HEK293 (cell line): ENCODE measurements around the gene GALK1.
"Not testable (repeated sequence)": the region's sequence is repeated elsewhere in the genome, so short reads cannot be mapped to it uniquely, and the experiment has no call there.

ENCODE experiments used
- CTCF ChIA-PET: fragments of 350-600 bp; formaldehyde crosslinking; extraction: SDS; loops from one replicate; lab custom pipeline; 2021; ENCODE audit warnings: antibody characterized with exemption; lab: Yijun Ruan, JAX
- POLR2A ChIA-PET: fragments of 300-600 bp; formaldehyde crosslinking; extraction: SDS; loops from one replicate; lab custom pipeline; 2020; ENCODE audit warnings: antibody characterized with exemption, inconsistent platforms; lab: Yijun Ruan, JAX
- H3K27ac ChIP-seq: fragments of 200-500 bp; sonication (Bioruptor generic); 2 replicates; pipeline ENCODE4 v1.5.1; 2014; ENCODE audit warnings: low read depth, low read length, control low read depth, inconsistent platforms; ENCODE audit errors: extremely low read depth
- H3K36me3 ChIP-seq, 2 experiments: fragments of 200-500 bp in 1 of 2; sonication (Bioruptor generic) in 1 of 2; 1 replicate in 1 of 2; 2 replicates in 1 of 2; pipeline ENCODE4 v1.5.1; 2014 to 2017; ENCODE audit warnings: inconsistent platforms in 2 of 2, low read length in 2 of 2; ENCODE audit not compliant: control insufficient read depth in 2 of 2, insufficient read depth in 1 of 2
- H3K4me1 ChIP-seq: fragments of 200-500 bp; sonication (Bioruptor generic); 2 replicates; pipeline ENCODE4 v1.5.1; 2014; ENCODE audit warnings: mild to moderate bottlenecking, low read length, inconsistent platforms; ENCODE audit not compliant: control insufficient read depth, insufficient read depth
- H3K4me3 ChIP-seq: 2 replicates; pipeline ENCODE4 v1.5.1; 2011; ENCODE audit warnings: low read depth, mild to moderate bottlenecking, control low read depth, low read length, moderate library complexity
- H3K9me3 ChIP-seq: fragments of 200-500 bp; sonication (Bioruptor generic); 2 replicates; pipeline ENCODE4 v1.5.1; 2014; ENCODE audit warnings: low read depth, low read length, inconsistent platforms; ENCODE audit not compliant: control insufficient read depth, insufficient read depth
- ZBTB17 ChIP-seq: fragments of 450-650 bp; formaldehyde crosslinking; IDR thresholded peaks from 2 replicates; pipeline ENCODE4 v1.5.1; 2016; ENCODE audit warnings: missing biosample characterization, missing genetic modification characterization
- ZNF391 ChIP-seq: fragments of 450-650 bp; formaldehyde crosslinking; IDR thresholded peaks from 2 replicates; pipeline ENCODE4 v1.5.1; 2016; ENCODE audit warnings: low read depth, missing biosample characterization, missing genetic modification characterization, borderline replicate concordance
- ZNF610 ChIP-seq: fragments of 450-650 bp; formaldehyde crosslinking; IDR thresholded peaks from 2 replicates; pipeline ENCODE4 v1.5.1; 2016; ENCODE audit warnings: missing biosample characterization, missing genetic modification characterization, borderline replicate concordance
- TF ChIP-seq, protein P1 (sequence below): fragments of 450-650 bp; IDR thresholded peaks from 2 replicates; pipeline ENCODE4 v1.5.1; 2018; ENCODE audit warnings: missing biosample characterization, missing genetic modification characterization
- TF ChIP-seq, protein P2 (sequence below): fragments of 450-650 bp; formaldehyde crosslinking; IDR thresholded peaks from 2 replicates; pipeline ENCODE4 v1.5.1; 2016; ENCODE audit warnings: missing biosample characterization, missing genetic modification characterization, borderline replicate concordance
- TF ChIP-seq, protein P3 (sequence below): fragments of 450-650 bp; formaldehyde crosslinking; IDR thresholded peaks from 2 replicates; pipeline ENCODE4 v1.5.1; 2017; ENCODE audit warnings: missing biosample characterization, missing genetic modification characterization

Gene GALK1

DNA sequence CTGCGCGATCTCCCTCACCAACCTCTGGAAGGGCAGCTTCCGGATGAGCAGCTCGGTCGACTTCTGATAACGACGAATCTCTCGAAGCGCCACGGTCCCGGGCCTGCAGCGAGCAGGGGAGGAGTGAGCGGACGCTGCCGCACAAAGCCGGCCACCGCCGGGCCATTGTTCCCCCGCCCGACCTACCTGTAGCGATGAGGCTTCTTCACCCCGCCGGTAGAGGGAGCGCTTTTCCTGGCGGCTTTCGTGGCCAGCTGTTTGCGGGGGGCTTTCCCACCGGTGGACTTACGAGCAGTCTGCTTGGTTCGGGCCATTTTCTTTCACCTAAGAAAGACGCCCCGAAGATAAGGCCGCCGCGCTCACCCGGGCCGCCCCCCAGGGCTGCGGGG is 13.9 kb upstream of the GALK1 start (continued):
- TF ChIP-seq, protein P1, sequence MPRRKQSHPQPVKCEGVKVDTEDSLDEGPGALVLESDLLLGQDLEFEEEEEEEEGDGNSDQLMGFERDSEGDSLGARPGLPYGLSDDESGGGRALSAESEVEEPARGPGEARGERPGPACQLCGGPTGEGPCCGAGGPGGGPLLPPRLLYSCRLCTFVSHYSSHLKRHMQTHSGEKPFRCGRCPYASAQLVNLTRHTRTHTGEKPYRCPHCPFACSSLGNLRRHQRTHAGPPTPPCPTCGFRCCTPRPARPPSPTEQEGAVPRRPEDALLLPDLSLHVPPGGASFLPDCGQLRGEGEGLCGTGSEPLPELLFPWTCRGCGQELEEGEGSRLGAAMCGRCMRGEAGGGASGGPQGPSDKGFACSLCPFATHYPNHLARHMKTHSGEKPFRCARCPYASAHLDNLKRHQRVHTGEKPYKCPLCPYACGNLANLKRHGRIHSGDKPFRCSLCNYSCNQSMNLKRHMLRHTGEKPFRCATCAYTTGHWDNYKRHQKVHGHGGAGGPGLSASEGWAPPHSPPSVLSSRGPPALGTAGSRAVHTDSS (tag by site-specific recombination) = 0 out of 2 replicates have a peak, but pooled peaks have one; percentile 29
- TF ChIP-seq ZNF391 (tag by site-specific recombination) = no peak
- TF ChIP-seq, protein P2, sequence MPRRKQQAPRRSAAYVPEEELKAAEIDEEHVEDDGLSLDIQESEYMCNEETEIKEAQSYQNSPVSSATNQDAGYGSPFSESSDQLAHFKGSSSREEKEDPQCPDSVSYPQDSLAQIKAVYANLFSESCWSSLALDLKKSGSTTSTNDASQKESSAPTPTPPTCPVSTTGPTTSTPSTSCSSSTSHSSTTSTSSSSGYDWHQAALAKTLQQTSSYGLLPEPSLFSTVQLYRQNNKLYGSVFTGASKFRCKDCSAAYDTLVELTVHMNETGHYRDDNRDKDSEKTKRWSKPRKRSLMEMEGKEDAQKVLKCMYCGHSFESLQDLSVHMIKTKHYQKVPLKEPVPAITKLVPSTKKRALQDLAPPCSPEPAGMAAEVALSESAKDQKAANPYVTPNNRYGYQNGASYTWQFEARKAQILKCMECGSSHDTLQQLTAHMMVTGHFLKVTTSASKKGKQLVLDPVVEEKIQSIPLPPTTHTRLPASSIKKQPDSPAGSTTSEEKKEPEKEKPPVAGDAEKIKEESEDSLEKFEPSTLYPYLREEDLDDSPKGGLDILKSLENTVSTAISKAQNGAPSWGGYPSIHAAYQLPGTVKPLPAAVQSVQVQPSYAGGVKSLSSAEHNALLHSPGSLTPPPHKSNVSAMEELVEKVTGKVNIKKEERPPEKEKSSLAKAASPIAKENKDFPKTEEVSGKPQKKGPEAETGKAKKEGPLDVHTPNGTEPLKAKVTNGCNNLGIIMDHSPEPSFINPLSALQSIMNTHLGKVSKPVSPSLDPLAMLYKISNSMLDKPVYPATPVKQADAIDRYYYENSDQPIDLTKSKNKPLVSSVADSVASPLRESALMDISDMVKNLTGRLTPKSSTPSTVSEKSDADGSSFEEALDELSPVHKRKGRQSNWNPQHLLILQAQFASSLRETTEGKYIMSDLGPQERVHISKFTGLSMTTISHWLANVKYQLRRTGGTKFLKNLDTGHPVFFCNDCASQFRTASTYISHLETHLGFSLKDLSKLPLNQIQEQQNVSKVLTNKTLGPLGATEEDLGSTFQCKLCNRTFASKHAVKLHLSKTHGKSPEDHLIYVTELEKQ (tag by site-specific recombination) = no peak

DNA sequence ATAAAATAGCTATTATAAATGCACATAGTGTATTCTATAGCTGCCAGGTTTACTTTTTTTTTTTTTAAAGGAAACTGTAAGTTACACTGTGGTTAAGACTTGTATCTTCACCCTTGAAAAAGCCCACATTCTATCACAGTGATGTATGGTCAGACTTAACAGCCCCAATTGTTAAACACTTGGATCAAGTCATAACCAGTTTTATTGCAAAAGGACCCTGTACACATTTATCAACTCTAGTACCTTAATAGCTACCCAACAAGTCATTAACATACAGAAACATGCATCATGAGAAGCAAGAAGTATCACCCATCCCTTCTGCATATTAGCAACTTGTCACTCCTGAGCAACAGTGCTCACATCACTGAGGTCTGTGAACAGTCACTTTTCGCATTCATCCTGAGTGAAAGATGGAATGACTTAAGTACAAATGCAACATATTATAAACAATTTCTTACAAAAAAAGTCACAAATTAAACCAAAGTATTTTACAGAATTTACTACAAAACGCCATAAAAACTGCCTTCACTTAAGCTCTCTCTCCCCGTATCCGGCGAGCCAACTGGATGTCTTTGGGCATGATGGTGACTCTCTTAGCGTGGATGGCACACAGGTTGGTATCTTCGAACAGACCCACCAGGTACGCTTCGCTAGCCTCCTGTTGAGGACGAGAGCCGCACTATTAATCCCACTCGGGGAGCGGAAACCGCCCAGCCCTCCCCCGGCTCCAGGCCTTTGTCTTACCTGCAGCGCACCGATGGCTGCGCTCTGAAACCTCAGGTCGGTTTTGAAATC is 13.3 kb upstream of the GALK1 start:
- Histone ChIP-seq H3K4me1 (peaks cover 13% of the 10 kb centered on the region; the same call in 1 of the 2 replicates), H3K27ac (peak overlapping the region; percentile 94; the same call in 1 of the 2 replicates), H3K4me3 (peak overlapping the region; percentile 72), H3K36me3 (peaks cover 0 to 49% of the 10 kb centered on the region in 2 experiments; a peak in 2 of 3 replicates)
- H3K9me3 ChIP-seq = not testable (repeated sequence)
- ChIA-PET POLR2A (interaction anchor here (0.6 to 8.1 kb wide), 11 partner anchors 13 to 258 kb away, joined by 3 to 234 read pairs (median 5); partner anchors contain the start of genes GALK1, TRIM65 and WBP2), CTCF (interaction anchor here (0.6 to 9.4 kb wide), 9 partner anchors 10 to 705 kb away, joined by 3 to 73 read pairs (median 3); partner anchors contain the start of genes GALK1 and RECQL5)
- peak; percentile 73 for TF ChIP-seq ZBTB17
- TF ChIP-seq, all 188 proteins: peak for 1; not testable (repeated sequence) for 187

DNA sequence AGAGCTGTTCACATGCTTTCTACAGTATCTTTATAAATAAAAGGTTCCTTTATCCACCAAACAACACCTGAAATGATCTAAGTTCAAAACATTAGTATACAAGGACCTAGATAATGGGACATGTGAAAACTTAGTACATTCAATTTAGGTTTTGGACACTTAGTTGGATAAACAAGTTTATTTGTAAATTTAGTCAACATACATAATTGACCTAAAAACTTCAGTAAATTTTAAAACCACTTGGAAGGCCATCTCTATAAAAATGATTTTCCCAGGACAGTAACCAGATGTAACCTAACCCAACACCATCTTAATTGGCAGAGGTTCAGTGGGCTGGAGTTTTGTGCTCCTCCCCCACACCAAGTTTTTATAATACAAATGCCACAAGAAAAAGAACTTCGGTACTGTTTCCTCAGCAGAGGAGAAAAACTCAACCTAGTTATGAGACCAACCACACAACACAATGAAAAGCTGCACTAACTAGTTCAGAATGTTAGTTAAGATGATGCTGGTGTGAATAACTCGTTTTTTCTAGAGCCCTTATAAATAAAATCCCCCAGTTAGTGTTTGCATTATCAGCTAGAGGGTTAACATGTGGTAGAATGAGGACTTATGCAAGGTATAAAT is 12.4 kb upstream of the GALK1 start:
- H3K4me3 ChIP-seq = peak overlapping the region; percentile 72
- CTCF ChIA-PET = interaction anchor here (0.6 to 9.4 kb wide), 9 partner anchors 9 to 704 kb away, joined by 3 to 73 read pairs (median 3); partner anchors contain the start of genes GALK1 and SMIM5
- H3K27ac ChIP-seq = no peak overlapping the region

More for the DNA sequence above, 12.4 kb upstream of the GALK1 start:
- Histone ChIP-seq H3K4me1 (peaks cover 10% of the 10 kb centered on the region; the same call in 1 of the 2 replicates), H3K9me3 (no peaks in the 10 kb centered on the region), H3K36me3 (peaks cover 0 to 49% of the 10 kb centered on the region in 2 experiments; a peak in 2 of 3 replicates)
- POLR2A ChIA-PET = interaction anchor here (0.6 to 8.1 kb wide), 10 partner anchors 7 to 161 kb away, joined by 3 to 234 read pairs (median 5); partner anchors contain the start of genes GALK1, TRIM65 and UNK
- TF ChIP-seq, protein P3, sequence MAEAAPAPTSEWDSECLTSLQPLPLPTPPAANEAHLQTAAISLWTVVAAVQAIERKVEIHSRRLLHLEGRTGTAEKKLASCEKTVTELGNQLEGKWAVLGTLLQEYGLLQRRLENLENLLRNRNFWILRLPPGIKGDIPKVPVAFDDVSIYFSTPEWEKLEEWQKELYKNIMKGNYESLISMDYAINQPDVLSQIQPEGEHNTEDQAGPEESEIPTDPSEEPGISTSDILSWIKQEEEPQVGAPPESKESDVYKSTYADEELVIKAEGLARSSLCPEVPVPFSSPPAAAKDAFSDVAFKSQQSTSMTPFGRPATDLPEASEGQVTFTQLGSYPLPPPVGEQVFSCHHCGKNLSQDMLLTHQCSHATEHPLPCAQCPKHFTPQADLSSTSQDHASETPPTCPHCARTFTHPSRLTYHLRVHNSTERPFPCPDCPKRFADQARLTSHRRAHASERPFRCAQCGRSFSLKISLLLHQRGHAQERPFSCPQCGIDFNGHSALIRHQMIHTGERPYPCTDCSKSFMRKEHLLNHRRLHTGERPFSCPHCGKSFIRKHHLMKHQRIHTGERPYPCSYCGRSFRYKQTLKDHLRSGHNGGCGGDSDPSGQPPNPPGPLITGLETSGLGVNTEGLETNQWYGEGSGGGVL = no peak
- no peak for TF ChIP-seq ZNF610 (tag by site-specific recombination)
